SU-DHL-6 (cell line): ENCODE measurements around the gene CAPSL.

Experiments
- CTCF ChIP-seq: fragments of 200-600 bp; sonication (generic); IDR thresholded peaks from one replicate; pipeline ENCODE4 v1.5.1; 2017; ENCODE audit warnings: antibody characterized with exemption, mild to moderate bottlenecking, low read length, moderate library complexity; ENCODE audit not compliant: insufficient read depth, poor library complexity, severe bottlenecking
- EZH2phosphoT487 ChIP-seq: fragments of 200-600 bp; sonication (generic), shearing (Covaris generic); conservative IDR thresholded peaks from 2 replicates; pipeline ENCODE4 v1.6.1; 2018; ENCODE audit warnings: mild to moderate bottlenecking, antibody characterized with exemption, low read length, moderate library complexity, mixed read lengths

GRCh38 chr5:35879649-35880048 is 58.8 kb downstream of the CAPSL start:
- TF ChIP-seq CTCF: no peak
- no peak for TF ChIP-seq EZH2phosphoT487
